HCT116 (cell line): Measurements from ENCODE around the gene WDSUB1. TPM values are rescaled to one million over a fixed set of nuclear protein-coding genes. Genes with fewer than 3 reads are reported as not detected.

ENCODE experiments used
- ATAC-seq: fragments of 200-7000 bp; cut with Tn5 transposase; 2 replicates; pipeline ENCODE4 v1.9.1; 2020; ENCODE audit warnings: mild to moderate bottlenecking, moderate library complexity
- BruUV-seq: library from RNA; stranded (reverse); fragments of 400-500 nt; replicated peaks from 2 replicates; lab custom pipeline; 2021; lab: Mats Ljungman, UMichigan
- CTCF ChIA-PET: fragments of 300-600 bp; sonication (Branson Sonifier 250); formaldehyde crosslinking; loops from one replicate; lab custom pipeline; 2021; ENCODE audit warnings: antibody characterized with exemption; lab: Charles Lee
- POLR2A ChIA-PET: fragments of 300-600, 350-600 bp; sonication (Branson Sonifier 250); formaldehyde crosslinking; loops from one replicate; lab custom pipeline; 2021; ENCODE audit warnings: antibody characterized with exemption; lab: Charles Lee
- RAD21 ChIA-PET, 2 experiments: fragments of 300-600 bp; sonication (Branson Sonifier 250); formaldehyde crosslinking; loops; one replicate each; lab custom pipeline; 2023; ENCODE audit warnings: low total read pairs in 2 of 2; ENCODE audit not compliant: uncharacterized antibody in 2 of 2, unreplicated experiment in 2 of 2, low non-redundant PET in 1 of 2; lab: Charles Lee
- DNase-seq: peaks from one replicate; pipeline ENCODE4 v3.0.0-alpha.2; 2010; ENCODE audit warnings: low read depth, low spot score
- H2AFZ ChIP-seq: fragments of 200-600 bp; shearing (Covaris generic), sonication (generic); 2 replicates; pipeline ENCODE4 v1.6.1; 2017; ENCODE audit warnings: low read depth, mixed run types, mixed read lengths, antibody characterized with exemption, low read length; ENCODE audit not compliant: poor library complexity, severe bottlenecking
- H3K27ac ChIP-seq: 2 replicates; pipeline ENCODE4 v1.5.1; 2012; ENCODE audit warnings: low read depth, low read length
- H3K27me3 ChIP-seq: fragments of 200-600 bp; sonication (generic); 2 replicates; pipeline ENCODE4 v1.6.1; 2016; ENCODE audit warnings: mixed run types, low read length, mixed read lengths; ENCODE audit not compliant: insufficient read depth
- H3K36me3 ChIP-seq, 2 experiments: fragments of 200-500 bp in 1 of 2; fragments of 200-600 bp in 1 of 2; sonication (Bioruptor generic) in 1 of 2; sonication (generic) in 1 of 2; 2 replicates each; pipeline versions ENCODE4 v1.5.1 to v1.6.1; 2014 to 2016; ENCODE audit warnings: low read length in 2 of 2, inconsistent platforms in 1 of 2, mixed read lengths in 1 of 2, mixed run types in 1 of 2; ENCODE audit not compliant: insufficient read depth in 2 of 2, control insufficient read depth in 1 of 2
- H3K4me1 ChIP-seq, 2 experiments: fragments of 200-600 bp in 1 of 2; sonication (generic) in 1 of 2; 2 replicates each; pipeline versions ENCODE4 v1.5.1 to v1.6.1; 2012 to 2017; ENCODE audit warnings: low read length in 2 of 2, inconsistent platforms in 1 of 2, mild to moderate bottlenecking in 1 of 2, mixed read lengths in 1 of 2, mixed run types in 1 of 2, moderate library complexity in 1 of 2; ENCODE audit not compliant: insufficient read depth in 2 of 2, control insufficient read depth in 1 of 2
- H3K4me2 ChIP-seq: fragments of 200-600 bp; sonication (generic); 2 replicates; pipeline ENCODE4 v1.6.1; 2017; ENCODE audit warnings: mixed run types, low read length, mixed read lengths
- H3K4me3 ChIP-seq, 2 experiments: fragments of 200-600 bp in 1 of 2; sonication (generic) in 1 of 2; replicated peaks in 1 of 2; 2 replicates each; pipeline ENCODE4 v1.5.1; 2011 to 2016; ENCODE audit warnings: low read length in 2 of 2, control low read depth in 1 of 2, low read depth in 1 of 2, mild to moderate bottlenecking in 1 of 2, mixed read lengths in 1 of 2, mixed run types in 1 of 2
- H3K79me2 ChIP-seq: fragments of 200-600 bp; sonication (generic); 2 replicates; pipeline ENCODE4 v1.6.1; 2017; ENCODE audit warnings: mild to moderate bottlenecking, mixed run types, low read length, moderate library complexity, mixed read lengths; ENCODE audit not compliant: insufficient read depth
- H3K9ac ChIP-seq: fragments of 200-600 bp; sonication (generic); 2 replicates; pipeline ENCODE4 v1.6.1; 2016; ENCODE audit warnings: low read length, mixed read lengths
- H3K9me2 ChIP-seq: fragments of 200-600 bp; sonication (generic), shearing (Covaris generic); 2 replicates; pipeline ENCODE4 v1.6.1; 2017; ENCODE audit warnings: mixed run types, mild to moderate bottlenecking, moderate library complexity; ENCODE audit not compliant: insufficient read depth
- H3K9me3 ChIP-seq, 2 experiments: fragments of 200-500 bp in 1 of 2; fragments of 200-600 bp in 1 of 2; sonication (Bioruptor generic) in 1 of 2; sonication (generic) in 1 of 2; 2 replicates each; pipeline ENCODE4 v1.6.1; 2014 to 2017; ENCODE audit warnings: low read length in 2 of 2, mixed read lengths in 2 of 2, inconsistent platforms in 1 of 2, low read depth in 1 of 2, mild to moderate bottlenecking in 1 of 2, mixed run types in 1 of 2, moderate library complexity in 1 of 2; ENCODE audit not compliant: control insufficient read depth in 1 of 2, insufficient read depth in 1 of 2
- H4K20me1 ChIP-seq: fragments of 200-600 bp; sonication (generic), shearing (Covaris generic); 2 replicates; pipeline ENCODE4 v1.6.1; 2017; ENCODE audit warnings: mixed run types, mild to moderate bottlenecking, moderate library complexity; ENCODE audit not compliant: insufficient read depth
- CBX3 ChIP-seq: IDR thresholded peaks from 2 replicates; pipeline ENCODE4 v1.6.1; 2012; ENCODE audit warnings: low read depth
- CEBPB ChIP-seq: IDR thresholded peaks from 2 replicates; pipeline ENCODE4 v1.6.1; 2012; ENCODE audit warnings: low read depth
- CTCF ChIP-seq, 3 experiments: fragments of 200-600 bp in 1 of 3; sonication (generic) in 1 of 3; IDR thresholded peaks in 2 of 3; conservative IDR thresholded peaks in 1 of 3; 2 replicates each; pipeline ENCODE4 v1.5.1; 2012 to 2017; ENCODE audit warnings: low read depth in 2 of 3, low read length in 2 of 3, antibody characterized with exemption in 1 of 3, borderline replicate concordance in 1 of 3, control low read depth in 1 of 3, mild to moderate bottlenecking in 1 of 3, mixed read lengths in 1 of 3, mixed run types in 1 of 3, moderate library complexity in 1 of 3; ENCODE audit not compliant: insufficient read depth in 1 of 3
- ELF1 ChIP-seq: IDR thresholded peaks from 2 replicates; pipeline ENCODE4 v1.6.1; 2012; ENCODE audit warnings: low read depth, borderline replicate concordance
- EZH2phosphoT487 ChIP-seq: fragments of 200-600 bp; IDR thresholded peaks from 2 replicates; pipeline ENCODE4 v1.6.1; 2018; ENCODE audit warnings: antibody characterized with exemption, borderline replicate concordance
- FOSL1 ChIP-seq: IDR thresholded peaks from 2 replicates; pipeline ENCODE4 v1.6.1; 2012; ENCODE audit warnings: low read depth
- POLR2A ChIP-seq: IDR thresholded peaks from 2 replicates; pipeline ENCODE4 v1.7.0; 2011; ENCODE audit warnings: borderline replicate concordance; ENCODE audit not compliant: insufficient read depth, insufficient read length; ENCODE audit errors: extremely low read depth
- REST ChIP-seq: IDR thresholded peaks from 2 replicates; pipeline ENCODE4 v1.6.1; 2012; ENCODE audit warnings: low read depth
- SIN3A ChIP-seq: IDR thresholded peaks from 2 replicates; pipeline ENCODE4 v1.6.1; 2012; ENCODE audit warnings: low read depth
- SP1 ChIP-seq: IDR thresholded peaks from 2 replicates; pipeline ENCODE4 v1.6.1; 2012; ENCODE audit warnings: low read depth
- SRF ChIP-seq: IDR thresholded peaks from 2 replicates; pipeline ENCODE4 v1.6.1; 2012; ENCODE audit warnings: low read depth
- TCF7L2 ChIP-seq: IDR thresholded peaks from 2 replicates; pipeline ENCODE4 v1.7.0; 2011; ENCODE audit warnings: borderline replicate concordance, inconsistent platforms; ENCODE audit not compliant: insufficient read depth, insufficient read length; ENCODE audit errors: extremely low read depth
- ZFX ChIP-seq: fragments of 450-650 bp; IDR thresholded peaks from 2 replicates; pipeline ENCODE4 v1.6.1; 2017
- intact Hi-C: fragments of 100-400 bp; cut with micrococcal nuclease; formaldehyde crosslinking; loops from 2 replicates; pipeline ENCODE4 v1.10.0; 2022
- total RNA-seq: library from RNA; stranded (reverse); gene quantifications from one replicate; pipeline ENCODE4 v1.2.1, GENCODE V29; 2021; ENCODE audit not compliant: unreplicated experiment
- TF ChIP-seq, protein P1 (sequence below): IDR thresholded peaks from 2 replicates; pipeline ENCODE4 v1.6.1; 2011; ENCODE audit warnings: mild to moderate bottlenecking, low read length, moderate library complexity; ENCODE audit not compliant: insufficient replicate concordance; ENCODE audit errors: extremely low read depth

The WDSUB1 gene
- total RNA-seq, 1 experiment from 2014 or later, result 8.8 TPM

DNA sequence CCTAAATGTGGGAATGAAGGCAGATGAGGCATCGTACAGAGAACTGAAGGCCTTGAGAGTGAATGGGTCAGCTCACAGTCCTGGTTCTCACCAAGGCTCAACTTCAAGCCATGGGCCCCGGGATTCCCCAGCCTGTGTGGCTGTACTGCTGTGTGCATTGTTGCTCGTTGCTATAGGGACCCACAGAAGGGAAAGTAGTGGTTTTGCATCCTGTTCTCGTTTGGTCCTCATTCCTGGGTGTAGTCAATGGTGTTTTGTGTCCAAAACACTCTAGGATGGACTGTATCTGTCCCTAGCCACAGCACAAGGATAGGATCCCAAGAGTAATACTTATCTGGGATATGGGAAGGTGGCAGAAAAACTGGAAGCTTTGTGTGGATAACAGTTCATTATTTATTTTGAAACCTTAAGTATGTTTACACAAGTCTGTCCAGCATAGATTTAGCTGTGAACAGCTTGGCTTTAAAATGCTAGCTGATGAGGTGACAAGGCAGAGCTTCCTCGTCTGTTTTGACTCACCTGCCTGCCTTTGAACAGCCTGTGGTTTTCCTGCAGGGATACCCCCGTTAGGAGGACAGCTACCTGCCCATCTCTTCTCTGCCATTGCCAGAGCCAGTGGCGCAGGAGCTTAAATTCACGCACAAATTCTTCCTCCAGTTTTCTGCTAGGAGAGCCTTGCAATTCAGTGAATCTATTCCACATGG lies 85.0 kb downstream of the WDSUB1 start:
- no peaks in the 10 kb centered on the region for H4K20me1 ChIP-seq
- H3K79me2 ChIP-seq, result no peaks in the 10 kb centered on the region
- H3K9ac ChIP-seq, result no peak overlapping the region
- TF ChIP-seq CTCF (IDR thresholded peaks at IDR 0.05 in 2 of 3, conservative IDR thresholded peaks at IDR 0.05 in 1 of 3; ENCODE audit: borderline replicate concordance in 1 of 3, insufficient read depth in 1 of 3, low read depth in 2 of 3, low read length in 2 of 3) (no peak), TCF7L2 (no peak), EZH2phosphoT487 (no peak), SP1 (no peak), REST (no peak), ELF1 (no peak), POLR2A (no peak), ZFX (no peak), FOSL1 (no peak), SRF (no peak), CEBPB (no peak), CBX3 (no peak), SIN3A (no peak)
- TF ChIP-seq, protein P1, sequence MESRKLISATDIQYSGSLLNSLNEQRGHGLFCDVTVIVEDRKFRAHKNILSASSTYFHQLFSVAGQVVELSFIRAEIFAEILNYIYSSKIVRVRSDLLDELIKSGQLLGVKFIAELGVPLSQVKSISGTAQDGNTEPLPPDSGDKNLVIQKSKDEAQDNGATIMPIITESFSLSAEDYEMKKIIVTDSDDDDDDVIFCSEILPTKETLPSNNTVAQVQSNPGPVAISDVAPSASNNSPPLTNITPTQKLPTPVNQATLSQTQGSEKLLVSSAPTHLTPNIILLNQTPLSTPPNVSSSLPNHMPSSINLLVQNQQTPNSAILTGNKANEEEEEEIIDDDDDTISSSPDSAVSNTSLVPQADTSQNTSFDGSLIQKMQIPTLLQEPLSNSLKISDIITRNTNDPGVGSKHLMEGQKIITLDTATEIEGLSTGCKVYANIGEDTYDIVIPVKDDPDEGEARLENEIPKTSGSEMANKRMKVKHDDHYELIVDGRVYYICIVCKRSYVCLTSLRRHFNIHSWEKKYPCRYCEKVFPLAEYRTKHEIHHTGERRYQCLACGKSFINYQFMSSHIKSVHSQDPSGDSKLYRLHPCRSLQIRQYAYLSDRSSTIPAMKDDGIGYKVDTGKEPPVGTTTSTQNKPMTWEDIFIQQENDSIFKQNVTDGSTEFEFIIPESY, result no peak
- H3K36me3 ChIP-seq, result peaks cover 4 to 5% of the 10 kb centered on the region in 2 experiments; a peak in 2 of 4 replicates
- H3K27me3 ChIP-seq, result no peaks in the 10 kb centered on the region
- H3K9me3 ChIP-seq, result no peaks in the 10 kb centered on the region
- ChIA-PET RAD21 (no interaction called here), POLR2A (no interaction called here), CTCF (no interaction called here)
- H3K4me3 ChIP-seq, result no peak overlapping the region
- no peak overlapping the region for H3K27ac ChIP-seq
- H3K4me1 ChIP-seq, result no peaks in the 10 kb centered on the region
- no peak for DNase-seq
- H3K4me2 ChIP-seq, result no peak overlapping the region
- no peaks in the 10 kb centered on the region for H3K9me2 ChIP-seq
- intact Hi-C loops, result no loop called here
- no TSS peak for BruUV-seq
- no peak overlapping the region for H2AFZ ChIP-seq
- no peak for ATAC-seq
